HG02763 (cell line): ENCODE measurements around the gene PRR16.

Source experiments
- ATAC-seq: cut with Tn5 transposase; IDR thresholded peaks from one replicate; pipeline ENCODE4 v1.9.1; 2021; ENCODE audit warnings: mild to moderate bottlenecking, moderate library complexity; ENCODE audit not compliant: unreplicated experiment

The PRR16 gene

GRCh38 chr5:120512791-120513650, 48.9 kb downstream of the PRR16 start:
- ATAC-seq, result no peak

DNA sequence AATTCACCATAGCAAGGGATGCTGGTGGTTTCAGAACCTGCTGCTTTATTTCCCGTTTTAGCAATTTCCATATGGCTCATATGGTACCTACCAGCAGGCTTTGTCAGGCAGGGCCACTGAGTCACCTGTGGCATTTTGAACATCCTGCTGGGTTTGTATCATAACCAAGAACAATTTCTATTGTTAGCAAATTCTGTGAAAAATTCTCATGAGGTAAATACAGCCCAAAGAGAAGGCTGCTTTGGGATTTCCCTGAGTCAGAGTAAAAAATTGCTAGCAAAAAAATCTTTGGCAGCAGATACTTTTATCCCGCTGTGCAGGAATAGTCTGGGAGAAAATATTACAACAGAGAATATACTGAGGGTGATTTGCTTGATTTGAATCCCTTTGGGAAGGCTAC, 52.7 kb downstream of the PRR16 start:
- no peak for ATAC-seq

- ATAC-seq, result no peak
Measured at GRCh38 chr5:120517607-120518252, 53.6 kb downstream of the PRR16 start.

- no peak for ATAC-seq
Measured at GRCh38 chr5:120518581-120518980, 54.5 kb downstream of the PRR16 start.

GRCh38 chr5:120527251-120527650, 63.2 kb downstream of the PRR16 start:
- ATAC-seq, result no peak

GRCh38 chr5:120528609-120529008, 64.5 kb downstream of the PRR16 start:
- ATAC-seq, result no peak

DNA sequence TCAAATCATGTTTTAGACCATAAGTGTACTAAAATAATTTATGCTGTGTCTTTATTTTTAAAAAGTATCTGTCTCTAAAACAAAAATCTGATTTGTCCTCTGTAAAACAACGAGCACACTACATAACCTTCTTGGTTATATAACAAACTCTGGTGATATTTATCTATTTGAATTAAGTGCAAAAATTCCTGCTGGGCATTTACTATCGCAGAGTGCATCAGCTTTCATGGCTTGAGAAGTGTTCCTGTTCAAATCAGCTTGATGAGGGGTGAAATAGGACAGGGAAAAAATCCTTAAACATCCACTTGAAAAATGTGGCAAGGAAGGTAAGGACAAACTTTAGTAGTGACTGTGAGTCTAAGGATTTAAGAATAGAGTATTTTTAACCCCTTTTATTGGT, 65.3 kb downstream of the PRR16 start:
- ATAC-seq, result no peak

- ATAC-seq, result no peak
Measured at GRCh38 chr5:120531215-120531614, 67.1 kb downstream of the PRR16 start.

DNA sequence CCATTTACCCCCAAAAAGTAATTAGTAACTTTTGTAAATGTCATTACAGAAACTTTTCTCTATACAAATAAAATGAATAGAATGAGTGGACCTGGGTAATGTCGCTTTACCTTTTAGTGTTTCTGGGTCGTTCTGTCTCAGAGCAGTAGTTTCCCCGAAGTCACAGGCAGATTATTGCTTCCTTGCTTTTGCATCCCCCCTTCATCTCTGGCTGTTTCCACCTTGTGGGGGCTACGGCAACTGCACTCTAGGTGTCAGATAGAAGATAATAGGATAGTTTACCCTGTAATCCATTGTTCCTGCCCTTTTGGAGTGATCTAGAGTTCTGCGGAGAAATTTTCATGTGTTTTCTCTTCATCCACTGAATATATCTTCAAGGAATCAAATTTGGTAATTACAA, 68.7 kb downstream of the PRR16 start:
- ATAC-seq, result no peak

GRCh38 chr5:120533581-120533980, 69.5 kb downstream of the PRR16 start:
- no peak for ATAC-seq

- ATAC-seq, result no peak
Measured at GRCh38 chr5:120535900-120536299, 71.8 kb downstream of the PRR16 start.

DNA sequence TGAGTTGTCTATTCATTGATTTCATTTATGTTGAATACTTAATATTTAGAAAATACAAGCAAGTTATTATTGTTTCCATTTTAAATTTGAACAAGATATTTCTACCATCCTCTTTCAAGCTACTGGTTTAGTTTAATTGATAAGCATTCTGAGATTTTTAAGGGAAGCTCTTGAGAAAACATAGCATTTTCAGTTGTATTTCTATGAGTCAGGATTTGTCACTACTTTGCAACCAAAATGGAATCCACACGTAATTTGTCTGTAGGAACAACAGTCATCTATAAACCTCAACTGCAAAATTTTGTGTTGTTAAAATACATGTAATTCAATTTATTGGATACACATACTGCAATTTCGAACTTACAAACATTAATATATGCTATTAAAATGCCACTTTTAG, 74.0 kb downstream of the PRR16 start:
- ATAC-seq, result no peak

- ATAC-seq, result no peak
Measured at GRCh38 chr5:120538644-120539043, 74.5 kb downstream of the PRR16 start.

- no peak for ATAC-seq
Measured at GRCh38 chr5:120539471-120539870, 75.4 kb downstream of the PRR16 start.

DNA sequence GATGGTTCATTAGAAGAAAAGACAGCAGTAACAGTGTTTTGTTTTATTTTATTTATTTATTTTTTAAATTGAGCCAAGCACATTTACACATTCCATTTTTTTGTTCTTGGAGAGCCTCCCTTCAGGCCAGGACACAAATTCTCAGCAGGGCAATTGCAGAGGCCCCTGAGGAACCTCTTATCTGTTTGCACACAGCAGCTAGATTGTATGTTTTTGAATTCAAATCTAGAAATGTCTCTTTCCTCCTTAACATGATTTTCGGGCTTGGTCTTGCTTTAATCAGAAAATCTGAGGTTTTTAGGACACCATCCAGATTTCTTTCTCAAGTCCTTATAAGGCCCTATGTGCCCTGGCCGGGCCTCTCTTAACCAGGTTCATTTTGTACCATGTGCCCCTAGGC, 76.0 kb downstream of the PRR16 start:
- no peak for ATAC-seq

GRCh38 chr5:120544043-120544442, 79.9 kb downstream of the PRR16 start:
- ATAC-seq, result no peak

DNA sequence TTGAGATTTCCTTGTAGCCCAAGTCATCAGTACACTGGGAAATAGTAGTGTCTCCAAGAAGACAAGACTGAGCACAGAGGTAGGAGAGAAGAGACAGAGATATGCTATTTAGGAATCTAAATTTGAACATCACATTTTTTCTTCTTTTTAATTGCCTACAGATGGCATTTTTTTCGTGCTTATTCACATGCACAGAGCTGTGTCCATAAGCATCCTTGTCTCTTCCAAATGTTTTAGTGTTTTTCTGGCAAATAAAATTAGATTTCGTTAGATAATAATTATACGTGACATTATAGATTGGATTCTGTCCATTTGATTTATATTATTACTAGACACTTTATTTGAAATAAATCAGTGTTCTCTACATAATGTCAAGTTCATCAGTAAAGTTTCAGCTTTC, 80.9 kb downstream of the PRR16 start:
- no peak for ATAC-seq

- no peak for ATAC-seq
Measured at GRCh38 chr5:120545951-120546350, 81.9 kb downstream of the PRR16 start.

GRCh38 chr5:120546922-120547321, 82.8 kb downstream of the PRR16 start:
- ATAC-seq, result no peak

- ATAC-seq, result no peak
Measured at GRCh38 chr5:120550358-120550757, 86.3 kb downstream of the PRR16 start.

DNA sequence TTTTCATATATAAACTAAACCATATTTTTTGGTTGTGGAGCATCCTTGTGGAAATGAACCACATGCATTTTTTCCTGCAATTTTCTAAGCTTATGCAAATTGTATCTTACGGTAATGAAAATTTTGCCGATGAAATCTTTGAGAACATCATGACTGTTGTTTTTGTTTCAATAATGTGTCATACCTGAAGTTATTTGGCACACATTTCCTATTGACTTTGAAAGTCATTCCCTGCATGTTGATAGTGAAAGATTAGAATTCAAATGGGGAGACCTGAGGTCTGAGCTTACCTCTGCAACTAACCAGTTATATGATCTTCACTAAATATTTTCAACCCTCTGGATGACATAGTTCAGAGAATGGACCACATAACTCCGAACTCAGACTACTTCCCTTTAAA, 88.5 kb downstream of the PRR16 start:
- no peak for ATAC-seq

- ATAC-seq, result no peak
Measured at GRCh38 chr5:120555345-120555744, 91.2 kb downstream of the PRR16 start.
